ENCODE measurements around the gene ZXDC. TPM values are rescaled to one million over a fixed set of nuclear protein-coding genes. Genes with fewer than 3 reads are reported as not detected.

ZXDC gene
- total RNA-seq, 1 donor from 2014 or later: 36.8 TPM

DNA sequence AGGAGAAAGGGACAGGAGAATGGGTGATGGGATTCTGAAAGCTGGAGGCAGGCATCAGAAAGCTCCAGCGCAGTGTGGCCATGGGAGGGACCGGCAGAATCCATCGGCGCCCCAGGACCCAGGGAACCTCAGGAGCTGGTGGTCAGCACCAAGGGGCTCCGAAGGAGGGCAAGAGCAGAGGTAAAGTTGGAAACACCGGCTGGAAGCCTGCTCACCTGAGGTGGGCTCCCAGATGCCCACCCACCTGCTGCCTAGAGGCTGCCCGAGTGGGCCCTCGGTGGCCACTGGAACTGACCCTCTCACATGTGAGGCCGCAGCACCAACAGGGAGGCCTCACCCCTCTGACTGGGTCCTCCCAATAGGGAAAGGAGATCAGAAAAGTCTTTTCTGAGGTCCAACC lies 10.3 kb upstream of the ZXDC start:
- TF ChIP-seq POLR2AphosphoS5 (IDR thresholded peaks at IDR 0.05; ENCODE audit: insufficient read depth in 1 of 2, low read depth in 1 of 2) (no peak), POLR2A (IDR thresholded peaks at IDR 0.05) (no peak)
- TF ChIP-seq, protein P1, sequence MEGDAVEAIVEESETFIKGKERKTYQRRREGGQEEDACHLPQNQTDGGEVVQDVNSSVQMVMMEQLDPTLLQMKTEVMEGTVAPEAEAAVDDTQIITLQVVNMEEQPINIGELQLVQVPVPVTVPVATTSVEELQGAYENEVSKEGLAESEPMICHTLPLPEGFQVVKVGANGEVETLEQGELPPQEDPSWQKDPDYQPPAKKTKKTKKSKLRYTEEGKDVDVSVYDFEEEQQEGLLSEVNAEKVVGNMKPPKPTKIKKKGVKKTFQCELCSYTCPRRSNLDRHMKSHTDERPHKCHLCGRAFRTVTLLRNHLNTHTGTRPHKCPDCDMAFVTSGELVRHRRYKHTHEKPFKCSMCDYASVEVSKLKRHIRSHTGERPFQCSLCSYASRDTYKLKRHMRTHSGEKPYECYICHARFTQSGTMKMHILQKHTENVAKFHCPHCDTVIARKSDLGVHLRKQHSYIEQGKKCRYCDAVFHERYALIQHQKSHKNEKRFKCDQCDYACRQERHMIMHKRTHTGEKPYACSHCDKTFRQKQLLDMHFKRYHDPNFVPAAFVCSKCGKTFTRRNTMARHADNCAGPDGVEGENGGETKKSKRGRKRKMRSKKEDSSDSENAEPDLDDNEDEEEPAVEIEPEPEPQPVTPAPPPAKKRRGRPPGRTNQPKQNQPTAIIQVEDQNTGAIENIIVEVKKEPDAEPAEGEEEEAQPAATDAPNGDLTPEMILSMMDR (IDR thresholded peaks at IDR 0.05): no peak
- intact Hi-C loops (cut with DNase I): no loop called here
- Histone ChIP-seq H3K27me3 (no peaks in the 10 kb centered on the region), H3K27ac (no peak overlapping the region), H3K9me3 (no peaks in the 10 kb centered on the region), H3K36me3 (no peaks in the 10 kb centered on the region), H3K4me1 (peaks cover 13% of the 10 kb centered on the region), H3K4me3 (no peak overlapping the region)
- no peak for DNase-seq (ENCODE audit: extremely low spot score in 2 of 2)

DNA sequence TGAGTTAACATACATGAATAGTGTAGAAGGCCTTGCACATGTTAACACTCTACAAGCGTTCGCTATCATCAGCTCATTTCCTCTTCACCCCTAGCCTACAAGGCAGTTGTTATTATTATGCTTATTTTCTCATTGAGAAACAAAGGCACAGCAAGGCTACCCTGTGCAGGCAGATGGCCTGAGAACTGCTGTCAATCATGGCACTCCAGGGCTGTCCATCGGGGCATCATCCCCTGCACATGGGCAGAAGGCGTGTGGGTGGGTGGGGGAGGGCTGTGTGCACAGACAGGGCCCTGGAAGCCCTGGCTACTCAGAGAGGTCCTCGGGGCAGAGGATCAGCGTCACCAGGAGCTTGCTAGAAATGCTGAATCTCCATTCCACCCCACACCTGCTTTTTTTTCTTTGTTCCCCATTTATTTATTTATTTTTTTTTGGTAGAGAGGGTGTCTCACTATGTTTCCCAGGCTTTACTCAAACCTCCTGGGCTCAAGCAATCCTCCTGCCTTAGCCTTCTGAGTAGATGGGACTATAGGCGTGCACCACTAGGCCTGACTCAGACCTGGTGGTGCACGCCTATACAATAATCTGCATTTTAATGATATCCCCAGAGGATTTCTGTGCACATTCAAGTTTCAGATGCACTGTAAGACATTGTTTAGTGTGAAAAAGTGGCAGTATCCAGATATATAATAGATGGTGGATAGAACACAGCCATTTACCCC lies 9.6 kb upstream of the ZXDC start:
- Histone ChIP-seq H3K4me3 (no peak overlapping the region), H3K4me1 (peaks cover 13% of the 10 kb centered on the region), H3K27me3 (no peaks in the 10 kb centered on the region), H3K36me3 (no peaks in the 10 kb centered on the region), H3K9me3 (no peaks in the 10 kb centered on the region), H3K27ac (no peak overlapping the region)
- DNase-seq (ENCODE audit: extremely low spot score in 2 of 2): no peak
- TF ChIP-seq, protein P1 (IDR thresholded peaks at IDR 0.05): no peak
- no peak for TF ChIP-seq POLR2AphosphoS5 (IDR thresholded peaks at IDR 0.05; ENCODE audit: insufficient read depth in 1 of 2, low read depth in 1 of 2)
- intact Hi-C loops (cut with DNase I): no loop called here

DNA sequence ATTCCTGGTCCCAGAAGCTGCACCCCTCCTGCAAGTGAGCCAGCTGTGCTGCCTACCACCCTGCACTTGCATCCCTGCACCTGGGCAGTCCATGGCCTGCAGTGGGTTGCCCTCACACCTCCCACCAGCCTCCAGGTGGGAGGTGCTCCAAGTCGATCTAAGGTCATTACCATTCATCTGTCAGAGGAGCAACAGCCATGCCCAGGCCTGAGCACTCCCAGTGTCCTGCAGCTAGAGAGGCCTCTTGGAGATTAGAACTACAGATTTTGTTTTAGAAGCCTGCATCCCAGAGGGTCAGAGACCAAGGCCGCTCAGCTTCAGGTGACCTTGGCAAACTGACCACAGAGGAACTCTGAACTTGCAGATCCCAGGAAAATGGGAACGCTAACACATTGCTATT lies 9.0 kb upstream of the ZXDC start:
- H3K36me3 ChIP-seq: no peaks in the 10 kb centered on the region
- no peak for DNase-seq (ENCODE audit: extremely low spot score in 2 of 2)
- intact Hi-C loops (cut with DNase I): no loop called here
- H3K4me1 ChIP-seq: peaks cover 13% of the 10 kb centered on the region
- no peaks in the 10 kb centered on the region for H3K27me3 ChIP-seq
- TF ChIP-seq, protein P1 (IDR thresholded peaks at IDR 0.05): no peak
- TF ChIP-seq POLR2AphosphoS5 (IDR thresholded peaks at IDR 0.05; ENCODE audit: insufficient read depth in 1 of 2, low read depth in 1 of 2) (no peak), POLR2A (IDR thresholded peaks at IDR 0.05) (no peak)
- no peak overlapping the region for H3K27ac ChIP-seq
- H3K9me3 ChIP-seq: no peaks in the 10 kb centered on the region
- H3K4me3 ChIP-seq: no peak overlapping the region

DNA sequence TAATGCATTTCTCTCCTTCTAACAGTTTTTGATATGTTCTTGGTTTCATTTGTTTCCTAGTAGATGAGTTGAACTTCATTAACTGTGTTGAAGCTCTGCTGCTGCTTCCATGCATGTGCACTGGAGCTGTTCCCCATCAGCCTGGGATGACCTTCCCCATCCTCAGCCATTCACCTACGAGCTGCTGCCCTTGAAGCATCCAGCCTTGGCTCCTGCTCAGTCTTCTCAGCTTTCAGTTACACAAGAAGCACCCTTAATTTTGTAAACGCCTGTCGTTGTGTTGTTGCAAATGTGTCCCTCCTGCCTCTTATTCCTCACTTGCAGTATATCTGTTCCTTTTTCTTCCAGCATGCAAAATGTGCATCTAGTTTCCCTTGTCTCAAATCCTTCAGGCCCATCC lies 8.5 kb upstream of the ZXDC start:
- no peak for DNase-seq (ENCODE audit: extremely low spot score in 2 of 2)
- H3K27ac ChIP-seq: no peak overlapping the region
- no peaks in the 10 kb centered on the region for H3K9me3 ChIP-seq
- no peaks in the 10 kb centered on the region for H3K27me3 ChIP-seq
- no peaks in the 10 kb centered on the region for H3K36me3 ChIP-seq
- peaks cover 13% of the 10 kb centered on the region for H3K4me1 ChIP-seq
- intact Hi-C loops (cut with DNase I): no loop called here
- TF ChIP-seq POLR2A (IDR thresholded peaks at IDR 0.05): no peak
- TF ChIP-seq POLR2AphosphoS5 (IDR thresholded peaks at IDR 0.05; ENCODE audit: insufficient read depth in 1 of 2, low read depth in 1 of 2): no peak
- TF ChIP-seq, protein P1 (IDR thresholded peaks at IDR 0.05): no peak
- H3K4me3 ChIP-seq: no peak overlapping the region

DNA sequence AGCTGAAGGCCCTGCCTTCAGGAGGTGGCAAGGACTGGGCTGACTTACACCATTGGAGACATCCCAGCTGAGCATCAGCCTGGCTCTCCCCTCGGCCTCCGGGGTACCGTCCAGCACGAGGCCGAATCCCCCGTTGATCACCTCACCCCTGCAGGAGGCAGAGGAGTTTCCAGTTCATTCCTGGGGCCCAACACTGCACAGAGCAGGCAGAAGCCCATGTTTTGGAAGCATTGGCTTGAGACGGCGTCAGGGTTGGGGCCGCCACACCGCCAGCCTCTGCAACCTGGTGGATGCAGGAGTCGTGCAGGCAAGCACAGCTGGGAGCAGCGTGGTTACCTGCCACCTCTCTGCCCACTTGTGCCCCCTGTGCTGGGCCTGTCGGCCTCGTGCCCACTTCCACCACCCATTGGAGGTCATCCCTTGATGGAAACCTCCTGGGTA lies 7.7 kb upstream of the ZXDC start:
- intact Hi-C loops (cut with DNase I): no loop called here
- Histone ChIP-seq H3K4me3 (no peak overlapping the region), H3K27ac (no peak overlapping the region), H3K27me3 (no peaks in the 10 kb centered on the region), H3K36me3 (no peaks in the 10 kb centered on the region), H3K4me1 (peaks cover 13% of the 10 kb centered on the region), H3K9me3 (no peaks in the 10 kb centered on the region)
- no peak for DNase-seq (ENCODE audit: extremely low spot score in 2 of 2)
- TF ChIP-seq, protein P1 (IDR thresholded peaks at IDR 0.05): no peak
- TF ChIP-seq POLR2A (IDR thresholded peaks at IDR 0.05) (no peak), POLR2AphosphoS5 (IDR thresholded peaks at IDR 0.05; ENCODE audit: insufficient read depth in 1 of 2, low read depth in 1 of 2) (no peak)
